SU-DHL-6 (cell line): ENCODE results near the gene MYOZ3.

Experiments used
- CTCF ChIP-seq: fragments of 200-600 bp; sonication (generic); IDR thresholded peaks from one replicate; pipeline ENCODE4 v1.5.1; 2017; ENCODE audit warnings: antibody characterized with exemption, mild to moderate bottlenecking, low read length, moderate library complexity; ENCODE audit not compliant: insufficient read depth, poor library complexity, severe bottlenecking
- EZH2phosphoT487 ChIP-seq: fragments of 200-600 bp; sonication (generic), shearing (Covaris generic); conservative IDR thresholded peaks from 2 replicates; pipeline ENCODE4 v1.6.1; 2018; ENCODE audit warnings: mild to moderate bottlenecking, antibody characterized with exemption, low read length, moderate library complexity, mixed read lengths

- TF ChIP-seq CTCF = no peak
- TF ChIP-seq EZH2phosphoT487 = no peak
Measured at GRCh38 chr5:150618163-150618562, 42.9 kb upstream of the MYOZ3 start.
